Neural progenitor cell (in vitro differentiated cells): Measurements from ENCODE around the gene TMEFF2. TPM values are rescaled to one million over a fixed set of nuclear protein-coding genes. Genes with fewer than 3 reads are reported as not detected.

Source experiments
- DNase-seq: peaks from one replicate; pipeline ENCODE4 v3.0.0-alpha.2; 2016; ENCODE audit warnings: low spot score
- H2AFZ ChIP-seq: fragments of 200-600 bp; sonication (generic); replicated peaks from 2 replicates; pipeline ENCODE4 v1.6.1; 2016; ENCODE audit warnings: antibody characterized with exemption
- H3F3A ChIP-seq: fragments of 200-600 bp; sonication (generic); 2 replicates; pipeline ENCODE4 v1.6.1; 2016; ENCODE audit warnings: antibody characterized with exemption, low read depth
- H3K27ac ChIP-seq: fragments of 200-600 bp; sonication (generic); 2 replicates; pipeline ENCODE4 v1.5.1; 2016; ENCODE audit warnings: mild to moderate bottlenecking
- H3K27me3 ChIP-seq: fragments of 200-600 bp; sonication (generic); 2 replicates; pipeline ENCODE4 v1.6.1; 2016; ENCODE audit warnings: mild to moderate bottlenecking, moderate library complexity
- H3K36me3 ChIP-seq: fragments of 200-600 bp; sonication (generic); 2 replicates; pipeline ENCODE4 v1.5.1; 2016
- H3K4me1 ChIP-seq: fragments of 200-600 bp; sonication (generic); 2 replicates; pipeline ENCODE4 v1.6.1; 2016; ENCODE audit warnings: mixed run types
- H3K4me2 ChIP-seq: fragments of 200-600 bp; sonication (generic); 2 replicates; pipeline ENCODE4 v1.6.1; 2016
- H3K4me3 ChIP-seq: fragments of 200-600 bp; sonication (generic); 2 replicates; pipeline ENCODE4 v1.5.1; 2016
- H3K79me2 ChIP-seq: fragments of 200-600 bp; sonication (generic); 2 replicates; pipeline ENCODE4 v1.6.1; 2016; ENCODE audit warnings: low read depth
- H3K9ac ChIP-seq: fragments of 200-600 bp; sonication (generic); 2 replicates; pipeline ENCODE4 v1.6.1; 2016
- H3K9me3 ChIP-seq: fragments of 200-600 bp; sonication (generic); 2 replicates; pipeline ENCODE4 v1.5.1; 2016; ENCODE audit warnings: low read depth
- H4K20me1 ChIP-seq: fragments of 200-600 bp; sonication (generic); 2 replicates; pipeline ENCODE4 v1.6.1; 2016; ENCODE audit warnings: low read depth
- H3K27ac Mint-ChIP-seq: 3 replicates; pipeline ENCODE4 v1.8.0; 2021; ENCODE audit warnings: mixed read lengths
- H3K27me3 Mint-ChIP-seq: 2 replicates; pipeline ENCODE4 v1.8.0; 2022; ENCODE audit warnings: low read depth, mild to moderate bottlenecking, inconsistent platforms, moderate library complexity, mixed read lengths; ENCODE audit not compliant: insufficient read depth
- H3K36me3 Mint-ChIP-seq: 3 replicates; pipeline ENCODE4 v1.8.0; 2021; ENCODE audit warnings: mixed read lengths
- H3K4me1 Mint-ChIP-seq: 3 replicates; pipeline ENCODE4 v1.8.0; 2021; ENCODE audit warnings: mixed read lengths
- H3K4me3 Mint-ChIP-seq: 3 replicates; pipeline ENCODE4 v1.8.0; 2021; ENCODE audit warnings: mild to moderate bottlenecking, moderate library complexity, mixed read lengths
- H3K9me3 Mint-ChIP-seq: 3 replicates; pipeline ENCODE4 v1.8.0; 2020; ENCODE audit warnings: mixed read lengths
- EZH2 ChIP-seq: fragments of 200-600 bp; sonication (generic); IDR thresholded peaks from 2 replicates; pipeline ENCODE4 v1.6.1; 2017; ENCODE audit warnings: antibody characterized with exemption, mild to moderate bottlenecking, moderate library complexity
- EZH2phosphoT487 ChIP-seq: fragments of 200-600 bp; sonication (generic); IDR thresholded peaks from 2 replicates; pipeline ENCODE4 v1.6.1; 2017; ENCODE audit warnings: antibody characterized with exemption
- total RNA-seq: library from RNA; depleted of rRNA; stranded (reverse); fragments of >200 nt; gene quantifications from 2 replicates; pipeline ENCODE4 v1.2.3, GENCODE V29; 2015; ENCODE audit warnings: low replicate concordance
- TF ChIP-seq, protein P1 (sequence below): fragments of 200-600 bp; sonication (generic); IDR thresholded peaks from 2 replicates; pipeline ENCODE4 v1.5.1; 2017; ENCODE audit warnings: antibody characterized with exemption, mild to moderate bottlenecking

Gene TMEFF2
- total RNA-seq, 1 donor from 2014 or later, result 1.7 TPM

DNA sequence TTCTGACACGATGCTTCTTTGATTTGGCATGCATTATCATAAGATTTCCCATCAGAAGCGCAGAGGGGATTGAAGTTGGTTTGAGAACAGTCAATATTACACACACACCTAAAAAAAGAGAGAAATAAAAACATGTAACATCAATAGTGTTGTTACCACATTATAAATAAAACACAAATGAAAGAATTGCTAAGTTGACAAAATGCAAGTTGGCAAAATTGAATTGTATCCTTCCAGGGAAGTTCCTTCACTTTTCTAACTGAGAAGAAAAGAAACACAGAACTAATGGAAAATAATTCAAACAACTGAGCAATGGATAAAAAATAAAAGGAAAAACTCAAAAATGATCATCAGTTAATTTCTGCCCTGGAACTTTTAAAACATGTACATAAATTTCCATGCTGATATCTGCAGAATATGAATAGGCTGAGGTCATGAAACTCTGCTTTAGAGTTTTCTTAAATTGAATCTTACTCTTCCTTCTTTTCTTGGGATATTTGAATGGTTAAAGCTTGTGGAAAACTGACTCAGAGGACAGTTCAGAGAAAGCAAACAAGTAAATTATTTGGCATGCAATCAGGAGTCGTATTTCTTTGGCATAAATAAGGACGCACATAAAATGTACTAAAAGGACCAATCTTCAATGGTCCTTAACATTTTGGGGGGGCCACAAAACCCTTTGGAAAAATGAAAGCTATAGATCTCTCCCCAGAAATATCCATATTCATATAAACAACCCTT lies 195.5 kb downstream of the TMEFF2 start:
- Mint-ChIP-seq H3K36me3 (no peaks in the 10 kb centered on the region), H3K4me1 (peaks cover 10% of the 10 kb centered on the region), H3K4me3 (no peak overlapping the region), H3K27me3 (no peaks in the 10 kb centered on the region), H3K9me3 (no peaks in the 10 kb centered on the region), H3K27ac (no peak overlapping the region)
- Histone ChIP-seq H3K4me3 (no peak overlapping the region), H3K79me2 (no peaks in the 10 kb centered on the region), H3K36me3 (no peaks in the 10 kb centered on the region), H3K9ac (no peak overlapping the region), H3F3A (no peaks in the 10 kb centered on the region), H3K27me3 (no peaks in the 10 kb centered on the region), H3K4me1 (peaks cover 10% of the 10 kb centered on the region), H4K20me1 (no peaks in the 10 kb centered on the region), H3K27ac (no peak overlapping the region), H2AFZ (no peak overlapping the region), H3K4me2 (no peak overlapping the region), H3K9me3 (no peaks in the 10 kb centered on the region)
- DNase-seq, result no peak
- TF ChIP-seq EZH2 (no peak), EZH2phosphoT487 (no peak)
- TF ChIP-seq, protein P1, sequence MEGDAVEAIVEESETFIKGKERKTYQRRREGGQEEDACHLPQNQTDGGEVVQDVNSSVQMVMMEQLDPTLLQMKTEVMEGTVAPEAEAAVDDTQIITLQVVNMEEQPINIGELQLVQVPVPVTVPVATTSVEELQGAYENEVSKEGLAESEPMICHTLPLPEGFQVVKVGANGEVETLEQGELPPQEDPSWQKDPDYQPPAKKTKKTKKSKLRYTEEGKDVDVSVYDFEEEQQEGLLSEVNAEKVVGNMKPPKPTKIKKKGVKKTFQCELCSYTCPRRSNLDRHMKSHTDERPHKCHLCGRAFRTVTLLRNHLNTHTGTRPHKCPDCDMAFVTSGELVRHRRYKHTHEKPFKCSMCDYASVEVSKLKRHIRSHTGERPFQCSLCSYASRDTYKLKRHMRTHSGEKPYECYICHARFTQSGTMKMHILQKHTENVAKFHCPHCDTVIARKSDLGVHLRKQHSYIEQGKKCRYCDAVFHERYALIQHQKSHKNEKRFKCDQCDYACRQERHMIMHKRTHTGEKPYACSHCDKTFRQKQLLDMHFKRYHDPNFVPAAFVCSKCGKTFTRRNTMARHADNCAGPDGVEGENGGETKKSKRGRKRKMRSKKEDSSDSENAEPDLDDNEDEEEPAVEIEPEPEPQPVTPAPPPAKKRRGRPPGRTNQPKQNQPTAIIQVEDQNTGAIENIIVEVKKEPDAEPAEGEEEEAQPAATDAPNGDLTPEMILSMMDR, result no peak

DNA sequence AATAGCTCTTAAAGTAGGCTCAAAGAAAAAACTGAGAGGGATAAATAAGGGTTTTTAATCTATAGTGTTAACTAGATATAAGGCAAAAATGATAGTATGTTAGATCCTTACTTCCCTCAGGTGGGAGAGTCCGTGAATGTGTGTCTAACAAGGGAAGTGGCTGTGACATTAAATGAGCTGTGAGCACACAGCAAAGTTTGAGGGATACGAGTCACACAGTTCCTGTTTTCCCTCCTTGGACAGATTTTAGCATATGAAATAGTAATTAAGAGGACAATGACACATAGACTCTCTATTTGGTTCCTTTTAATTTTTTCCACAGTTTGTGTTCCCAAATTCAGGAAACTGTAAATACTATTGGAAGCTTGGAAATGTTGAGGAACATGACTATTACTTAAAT lies 199.4 kb downstream of the TMEFF2 start:
- Histone ChIP-seq H2AFZ (no peak overlapping the region), H3K9ac (no peak overlapping the region)

DNA sequence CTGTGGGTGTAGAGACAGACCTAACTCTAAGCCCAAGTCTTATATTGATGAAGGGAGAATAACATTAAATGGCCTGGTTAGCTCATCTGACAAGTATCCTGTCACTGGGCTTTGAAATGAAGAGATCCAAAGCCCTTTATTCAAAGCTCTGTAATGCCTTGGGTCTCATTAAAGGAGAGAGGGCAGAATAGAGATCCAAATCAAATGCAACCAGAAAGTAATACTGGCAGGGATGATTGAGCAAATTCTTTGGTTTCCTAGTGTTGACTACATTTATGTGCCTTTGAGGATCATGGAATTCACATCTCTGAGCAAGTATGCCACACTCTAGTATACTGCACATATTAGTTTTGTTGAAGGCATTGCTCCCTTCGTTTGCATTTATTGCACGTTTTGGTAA lies 200.0 kb downstream of the TMEFF2 start:
- Histone ChIP-seq H3K27ac (no peak overlapping the region), H4K20me1 (no peaks in the 10 kb centered on the region), H3F3A (no peaks in the 10 kb centered on the region), H3K4me1 (peaks cover 10% of the 10 kb centered on the region), H3K27me3 (no peaks in the 10 kb centered on the region), H3K9me3 (no peaks in the 10 kb centered on the region), H3K4me3 (no peak overlapping the region), H3K36me3 (no peaks in the 10 kb centered on the region), H3K4me2 (peak overlapping the region; percentile 8), H3K79me2 (no peaks in the 10 kb centered on the region), H2AFZ (no peak overlapping the region), H3K9ac (no peak overlapping the region)
- no peaks in the 10 kb centered on the region for H3K36me3 Mint-ChIP-seq
- no peak overlapping the region for H3K27ac Mint-ChIP-seq
- DNase-seq, result peak; percentile 34
- H3K4me3 Mint-ChIP-seq, result no peak overlapping the region
- TF ChIP-seq, protein P1, result no peak
- TF ChIP-seq EZH2 (no peak), EZH2phosphoT487 (no peak)
- H3K4me1 Mint-ChIP-seq, result peaks cover 7% of the 10 kb centered on the region
- peaks cover under 1% of the 10 kb centered on the region for H3K27me3 Mint-ChIP-seq
- H3K9me3 Mint-ChIP-seq, result no peaks in the 10 kb centered on the region

More for the DNA sequence above, 199.4 kb downstream of the TMEFF2 start:
- Histone ChIP-seq H3K27me3 (no peaks in the 10 kb centered on the region), H3K9me3 (no peaks in the 10 kb centered on the region), H3K27ac (no peak overlapping the region), H3K4me1 (peaks cover 10% of the 10 kb centered on the region), H3K79me2 (no peaks in the 10 kb centered on the region), H3K4me3 (no peak overlapping the region), H3K4me2 (peak overlapping the region; percentile 8), H4K20me1 (no peaks in the 10 kb centered on the region), H3K36me3 (no peaks in the 10 kb centered on the region), H3F3A (no peaks in the 10 kb centered on the region)
- no peak overlapping the region for H3K4me3 Mint-ChIP-seq
- H3K27ac Mint-ChIP-seq, result no peak overlapping the region
- TF ChIP-seq EZH2phosphoT487, result no peak
- TF ChIP-seq, protein P1, result no peak
- no peak for TF ChIP-seq EZH2
- H3K36me3 Mint-ChIP-seq, result no peaks in the 10 kb centered on the region
- H3K4me1 Mint-ChIP-seq, result peaks cover 7% of the 10 kb centered on the region
- DNase-seq, result no peak
- H3K9me3 Mint-ChIP-seq, result no peaks in the 10 kb centered on the region
- H3K27me3 Mint-ChIP-seq, result no peaks in the 10 kb centered on the region
